AML-193 (cell line): ENCODE measurements around the gene SURF1.

Experiments
- DNase-seq, 2 experiments: peaks; one replicate each; lab custom pipeline; 2025; lab: John Stamatoyannopoulos, UW

SURF1 gene

DNA sequence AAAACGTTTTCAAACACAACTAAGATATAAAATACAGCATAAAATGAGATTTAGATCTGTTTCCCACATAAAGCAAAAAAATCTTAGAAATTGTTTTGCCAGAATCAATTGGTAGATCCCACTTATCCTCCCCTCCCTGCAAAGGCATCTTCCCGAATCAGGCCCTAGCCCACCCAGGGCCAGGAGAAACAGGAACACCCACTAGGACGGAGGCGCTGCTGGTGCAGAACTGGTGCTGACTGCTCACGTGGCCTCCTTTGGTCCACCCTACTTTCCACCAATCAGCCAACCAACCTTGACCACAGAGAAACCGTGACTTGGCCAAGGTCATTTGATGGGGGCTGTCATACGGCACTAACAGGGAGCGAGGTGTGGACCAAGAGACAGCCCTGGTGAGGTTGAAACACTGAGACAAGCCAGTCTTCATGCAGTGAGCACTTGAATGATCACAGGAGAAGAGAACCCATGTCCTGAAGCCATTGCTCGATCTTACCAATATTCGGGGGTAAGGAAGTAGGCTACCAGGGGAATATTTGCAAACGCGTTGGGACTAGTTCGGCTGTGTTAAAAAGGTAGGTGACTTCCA lies 5.3 kb upstream of the SURF1 start:
- DNase-seq = no peak

GRCh38 chr9:133360400-133361393 lies 4.4 kb upstream of the SURF1 start:
- DNase-seq = no peak

- DNase-seq = no peak
Observed at GRCh38 chr9:133359399-133360175, 3.3 kb upstream of the SURF1 start.

GRCh38 chr9:133357656-133358055 lies 1.4 kb upstream of the SURF1 start:
- DNase-seq = no peak

DNA sequence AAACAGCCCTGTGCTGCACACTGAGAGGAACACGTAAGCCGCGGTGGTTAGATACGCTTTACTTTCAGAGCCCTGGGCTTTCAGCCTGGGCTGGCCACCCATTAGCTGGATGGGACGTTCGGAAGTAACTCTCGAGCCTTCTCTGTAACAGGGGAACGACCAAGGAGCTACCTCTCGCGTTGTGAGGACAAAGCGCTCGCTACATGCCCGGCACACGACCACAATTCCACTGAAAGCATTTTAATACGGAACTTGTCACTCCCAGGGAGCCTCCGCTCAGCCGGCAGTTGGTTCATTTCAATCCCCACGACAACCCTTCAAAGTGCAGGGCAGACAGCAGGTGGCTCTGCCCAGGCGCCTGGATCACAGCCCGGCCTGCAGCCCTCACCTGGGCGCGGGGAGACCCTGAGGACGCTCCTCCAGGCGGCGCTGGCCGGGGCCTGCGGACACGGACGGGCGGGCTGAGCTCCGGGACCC lies 368 bp downstream of the SURF1 start:
- no peak for DNase-seq

DNA sequence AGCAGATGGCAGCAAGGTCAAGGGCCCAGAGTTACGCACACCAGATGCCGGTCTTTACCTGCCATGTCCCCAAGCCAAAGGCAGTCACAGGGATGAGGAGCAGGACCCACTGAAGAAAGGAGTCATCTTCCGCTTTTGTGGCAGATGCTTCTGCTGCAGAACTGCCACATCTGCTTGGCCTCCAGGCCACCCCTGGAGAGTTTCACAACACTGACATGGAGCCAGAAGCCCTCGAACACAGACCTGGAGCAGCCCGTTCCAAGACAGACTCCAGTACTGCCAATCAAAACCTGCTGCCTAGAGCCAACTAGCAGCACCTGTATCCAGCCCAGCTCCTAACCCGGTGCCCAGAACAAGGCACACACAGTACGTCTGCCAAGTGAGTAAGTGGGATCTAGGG lies 1.5 kb downstream of the SURF1 start:
- DNase-seq = peak; percentile 41 to 60

DNA sequence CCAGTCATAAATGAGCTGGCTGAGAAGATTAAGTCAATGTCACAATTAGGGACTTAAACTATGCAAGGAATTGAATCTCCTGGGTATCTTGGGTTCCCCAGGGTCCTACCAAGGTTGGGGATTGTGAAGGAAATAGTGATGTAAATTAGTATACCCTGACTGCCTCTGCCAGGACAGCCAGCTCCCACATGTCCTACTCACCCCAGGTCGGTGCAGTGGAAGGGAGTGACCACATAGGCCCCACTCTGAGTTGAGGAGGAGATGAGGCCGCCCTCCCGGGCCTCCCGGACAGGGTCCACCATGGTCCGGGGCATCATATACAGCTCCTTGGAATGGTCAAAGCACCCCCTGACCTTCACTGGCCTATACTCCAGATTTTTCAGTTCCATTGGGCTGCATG lies 2.7 kb downstream of the SURF1 start:
- no peak for DNase-seq

- DNase-seq = no peak
Observed at GRCh38 chr9:133352635-133353340, 3.5 kb downstream of the SURF1 start.

DNA sequence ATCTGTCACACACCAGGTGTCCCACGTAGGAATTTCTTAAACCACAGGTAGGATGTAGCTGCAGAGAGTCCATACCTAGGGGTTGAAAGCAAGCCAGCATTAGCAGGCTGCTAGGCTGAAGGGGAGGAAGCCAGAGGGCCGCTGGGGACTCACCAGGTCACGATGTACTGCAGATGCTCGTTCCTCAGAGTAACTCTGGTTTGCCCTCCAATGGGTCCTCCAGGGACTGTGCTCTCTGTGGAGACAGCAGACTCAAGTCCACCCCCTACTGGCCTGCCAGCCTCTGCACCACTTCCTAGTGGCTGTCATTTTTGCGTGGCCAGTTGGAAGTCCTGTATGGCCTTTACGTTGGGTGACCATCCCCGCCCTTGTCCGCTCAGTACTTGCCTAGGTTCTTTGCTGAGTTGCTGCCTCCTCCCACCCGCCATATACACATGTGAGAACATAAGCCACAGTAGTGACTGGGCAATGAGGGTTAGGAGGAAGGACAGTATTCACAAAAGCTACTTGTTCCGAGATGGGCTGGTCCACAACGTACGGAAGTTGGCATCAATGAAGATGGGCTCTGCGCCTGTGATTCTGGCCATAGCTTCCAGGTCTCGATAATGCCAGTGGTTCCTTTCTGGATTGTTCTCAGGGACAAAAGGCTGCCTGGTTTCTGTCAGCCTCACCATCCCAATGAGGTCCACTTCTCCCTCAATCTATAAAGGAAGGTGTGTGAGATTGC lies 4.2 kb downstream of the SURF1 start:
- DNase-seq = peak; percentile 48 to 53

DNA sequence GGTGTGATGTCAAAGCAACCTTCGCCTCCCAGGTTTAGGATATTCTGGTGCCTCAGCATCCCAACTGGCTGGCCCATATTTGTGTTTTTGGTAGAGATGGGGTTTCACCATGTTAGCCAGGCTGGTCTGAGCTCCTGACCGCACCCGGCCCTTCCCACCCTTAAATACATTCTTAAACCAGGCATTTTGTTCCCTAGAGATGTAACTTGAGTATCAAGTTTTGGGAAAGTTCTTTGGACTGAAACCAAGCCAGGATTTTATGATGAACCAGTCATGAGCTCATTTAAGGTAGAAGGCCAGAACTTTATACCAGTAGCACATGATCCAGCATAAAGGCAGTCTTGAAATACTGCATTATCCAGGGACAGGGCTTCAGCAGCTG lies 4.8 kb downstream of the SURF1 start:
- DNase-seq = no peak

DNA sequence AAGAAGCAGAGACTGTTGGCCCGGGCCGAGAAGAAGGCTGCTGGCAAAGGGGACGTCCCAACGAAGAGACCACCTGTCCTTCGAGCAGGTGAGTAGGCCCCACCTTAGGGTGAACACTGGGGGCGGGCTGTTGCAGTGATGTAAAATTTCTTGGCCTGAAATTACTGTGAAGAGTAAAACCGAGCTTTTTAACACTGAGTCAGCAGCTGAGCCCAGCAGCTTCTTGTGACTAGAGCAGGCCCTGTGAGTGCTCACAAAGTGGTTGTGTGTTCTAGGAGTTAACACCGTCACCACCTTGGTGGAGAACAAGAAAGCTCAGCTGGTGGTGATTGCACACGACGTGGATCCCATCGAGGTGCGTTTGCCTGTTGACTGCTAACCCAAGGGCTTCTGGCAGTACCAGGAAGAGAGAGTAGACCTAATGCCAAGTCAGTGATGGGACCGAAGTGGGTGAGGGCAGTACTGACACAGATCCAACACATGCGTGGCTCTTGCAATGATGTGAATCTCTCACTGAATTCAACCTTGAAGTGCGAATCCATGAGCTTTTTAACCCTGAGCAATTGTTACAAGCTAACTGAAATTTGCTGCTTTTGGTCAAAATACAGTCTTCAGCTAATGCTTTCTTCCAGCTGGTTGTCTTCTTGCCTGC lies 6.2 kb downstream of the SURF1 start:
- DNase-seq = no peak

GRCh38 chr9:133348718-133349573 lies 7.3 kb downstream of the SURF1 start:
- DNase-seq = no peak

DNA sequence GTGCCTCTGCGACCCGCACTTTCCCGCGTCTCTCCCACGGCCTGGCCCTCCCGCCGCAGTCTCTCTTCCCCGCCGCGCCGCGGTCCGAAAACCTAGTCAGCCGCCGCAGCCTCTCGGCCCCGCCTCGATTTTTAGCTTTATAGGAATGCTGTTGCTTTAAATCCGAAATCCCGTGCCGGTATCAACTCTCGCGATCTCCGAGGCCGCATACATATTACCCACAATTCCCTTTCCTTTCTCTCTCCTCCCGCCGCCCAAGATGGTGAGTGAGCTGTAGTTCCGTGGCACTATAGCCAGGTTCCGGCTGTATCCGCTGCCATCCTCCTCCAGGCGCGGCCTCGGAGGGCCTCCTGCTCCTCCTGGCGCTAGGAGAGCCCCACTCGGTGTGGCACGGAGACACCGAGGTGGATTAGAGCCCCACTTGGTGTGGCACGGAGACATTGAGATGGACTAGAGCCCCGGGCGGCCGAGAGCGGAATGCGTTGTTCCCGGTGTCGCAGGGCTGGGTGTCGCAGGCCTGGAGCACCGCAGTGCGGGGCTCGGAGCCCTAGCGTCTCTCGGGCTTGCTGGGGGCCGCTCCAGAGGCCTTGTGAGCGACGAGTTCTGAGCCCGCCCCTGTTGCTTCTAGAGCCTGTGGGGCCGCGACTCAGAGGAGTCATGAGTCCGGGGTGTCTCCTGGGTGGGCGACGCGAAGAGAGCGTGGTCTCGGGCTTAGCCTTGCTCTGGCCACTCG lies 8.1 kb downstream of the SURF1 start, which contains the start of the genes MED22 and RPL7A:
MED22 (minus strand) TSS at position 147 of the 733 bp plus-strand sequence. CDS start 1,469 bp downstream, outside the sequence.
RPL7A (plus strand) TSS at position 234 of the 733 bp plus-strand sequence; CDS start at position 260, 26 bp downstream.
- peak; percentile 90 to 94 for DNase-seq

GRCh38 chr9:133347515-133347984 lies 8.7 kb downstream of the SURF1 start:
- DNase-seq = peak in 1 of 2 experiments; percentile 21

GRCh38 chr9:133346021-133346785 lies 10.1 kb downstream of the SURF1 start:
- no peak for DNase-seq

- no peak for DNase-seq
Observed at GRCh38 chr9:133345596-133345995, 10.7 kb downstream of the SURF1 start.

GRCh38 chr9:133344979-133345378 lies 11.3 kb downstream of the SURF1 start:
- DNase-seq = no peak

DNA sequence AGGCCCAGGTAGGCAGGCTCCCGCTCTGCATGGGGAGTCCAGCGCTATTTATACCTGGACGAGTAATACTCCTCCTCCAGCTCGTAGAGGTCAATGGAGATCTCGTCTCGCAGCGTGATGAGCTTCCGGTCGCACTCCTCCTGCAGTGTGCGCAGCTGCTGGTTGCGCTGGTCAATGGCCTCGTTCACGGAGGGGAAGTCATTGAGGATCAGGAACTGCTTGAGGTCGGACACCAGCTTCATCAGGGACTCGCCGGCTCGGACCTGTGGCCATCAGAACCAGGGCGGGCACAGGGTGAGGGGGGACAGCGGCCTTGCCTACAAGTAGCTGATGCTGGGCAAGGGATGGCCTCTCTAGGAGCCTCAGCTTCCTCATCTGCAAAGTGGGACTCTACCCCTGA lies 12.2 kb downstream of the SURF1 start:
- DNase-seq = no peak
